ENCODE data around the gene HSD11B1.

The HSD11B1 gene

GRCh38 chr1:209689477-209689876 lies 15.2 kb upstream of the HSD11B1 start:
- Histone ChIP-seq H3K4me3 (ENCODE audit: low read length) (no peak overlapping the region), H2AFZ (ENCODE audit: low read length) (no peak overlapping the region), H3K9me3 (replicated peaks; ENCODE audit: insufficient read depth, low read length) (no peaks in the 10 kb centered on the region), H3K27me3 (replicated peaks; ENCODE audit: insufficient read depth, low read length) (no peaks in the 10 kb centered on the region), H3K4me1 (ENCODE audit: low read length) (peaks cover 36% of the 10 kb centered on the region), H3K79me2 (ENCODE audit: low read length) (no peaks in the 10 kb centered on the region), H3K27ac (ENCODE audit: low read length) (no peak overlapping the region), H4K20me1 (ENCODE audit: insufficient read depth, low read length) (no peaks in the 10 kb centered on the region), H3K36me3 (replicated peaks; ENCODE audit: insufficient read depth, low read length) (no peaks in the 10 kb centered on the region), H3K9me2 (replicated peaks; ENCODE audit: insufficient read depth, low read length) (no peaks in the 10 kb centered on the region), H3K9ac (ENCODE audit: low read length) (no peak overlapping the region), H3K4me2 (ENCODE audit: low read depth, low read length) (no peak overlapping the region), H3F3A (ENCODE audit: insufficient read depth, low read length) (peaks cover 11% of the 10 kb centered on the region)
- no peak for TF ChIP-seq EZH2phosphoT487 (IDR thresholded peaks at IDR 0.05; ENCODE audit: low read length)
- no peak for TF ChIP-seq EZH2 (optimal IDR thresholded peaks at IDR 0.05; ENCODE audit: low read depth, low read length)
- no peak for TF ChIP-seq CTCF (IDR thresholded peaks at IDR 0.05; ENCODE audit: low read length)
- no peak for DNase-seq

GRCh38 chr1:209691237-209691636 lies 13.4 kb upstream of the HSD11B1 start:
- peaks cover 3% of the 10 kb centered on the region for H3F3A ChIP-seq (ENCODE audit: insufficient read depth, low read length)
- peaks cover 22% of the 10 kb centered on the region for H3K4me1 ChIP-seq (ENCODE audit: low read length)
- no peak overlapping the region for H3K4me3 ChIP-seq (ENCODE audit: low read length)
- TF ChIP-seq CTCF (IDR thresholded peaks at IDR 0.05; ENCODE audit: low read length) (no peak), EZH2 (optimal IDR thresholded peaks at IDR 0.05; ENCODE audit: low read depth, low read length) (no peak), EZH2phosphoT487 (IDR thresholded peaks at IDR 0.05; ENCODE audit: low read length) (no peak)
- H3K9me3 ChIP-seq (replicated peaks; ENCODE audit: insufficient read depth, low read length) = no peaks in the 10 kb centered on the region
- no peaks in the 10 kb centered on the region for H3K79me2 ChIP-seq (ENCODE audit: low read length)
- no peaks in the 10 kb centered on the region for H4K20me1 ChIP-seq (ENCODE audit: insufficient read depth, low read length)
- H3K27me3 ChIP-seq (replicated peaks; ENCODE audit: insufficient read depth, low read length) = no peaks in the 10 kb centered on the region
- H3K36me3 ChIP-seq (replicated peaks; ENCODE audit: insufficient read depth, low read length) = no peaks in the 10 kb centered on the region
- DNase-seq = no peak
- H3K4me2 ChIP-seq (ENCODE audit: low read depth, low read length) = no peak overlapping the region
- H3K9ac ChIP-seq (ENCODE audit: low read length) = no peak overlapping the region
- H2AFZ ChIP-seq (ENCODE audit: low read length) = no peak overlapping the region
- H3K27ac ChIP-seq (ENCODE audit: low read length) = no peak overlapping the region
- no peaks in the 10 kb centered on the region for H3K9me2 ChIP-seq (replicated peaks; ENCODE audit: insufficient read depth, low read length)

GRCh38 chr1:209692296-209692695 lies 12.3 kb upstream of the HSD11B1 start:
- no peaks in the 10 kb centered on the region for H4K20me1 ChIP-seq (ENCODE audit: insufficient read depth, low read length)
- H3K4me2 ChIP-seq (ENCODE audit: low read depth, low read length) = no peak overlapping the region

More at GRCh38 chr1:209692296-209692695, 12.3 kb upstream of the HSD11B1 start:
- Histone ChIP-seq H2AFZ (ENCODE audit: low read length) (peak overlapping the region; percentile 60; the same call in 1 of the 2 replicates), H3K36me3 (replicated peaks; ENCODE audit: insufficient read depth, low read length) (no peaks in the 10 kb centered on the region), H3F3A (ENCODE audit: insufficient read depth, low read length) (no peaks in the 10 kb centered on the region), H3K27me3 (replicated peaks; ENCODE audit: insufficient read depth, low read length) (no peaks in the 10 kb centered on the region), H3K4me1 (ENCODE audit: low read length) (peaks cover 12% of the 10 kb centered on the region), H3K9ac (ENCODE audit: low read length) (no peak overlapping the region), H3K79me2 (ENCODE audit: low read length) (no peaks in the 10 kb centered on the region), H3K27ac (ENCODE audit: low read length) (no peak overlapping the region), H3K9me3 (replicated peaks; ENCODE audit: insufficient read depth, low read length) (no peaks in the 10 kb centered on the region), H3K4me3 (ENCODE audit: low read length) (no peak overlapping the region), H3K9me2 (replicated peaks; ENCODE audit: insufficient read depth, low read length) (no peaks in the 10 kb centered on the region)
- TF ChIP-seq CTCF (IDR thresholded peaks at IDR 0.05; ENCODE audit: low read length) = no peak
- no peak for TF ChIP-seq EZH2 (optimal IDR thresholded peaks at IDR 0.05; ENCODE audit: low read depth, low read length)
- TF ChIP-seq EZH2phosphoT487 (IDR thresholded peaks at IDR 0.05; ENCODE audit: low read length) = no peak
- no peak for DNase-seq
